WTC11 (cell line): ENCODE results near the gene TRIM47. TPM values are rescaled to one million over a fixed set of nuclear protein-coding genes. Genes with fewer than 3 reads are reported as not detected.

Source experiments
- ATAC-seq: fragments of 200-7000 bp; cut with Tn5 transposase; 2 replicates; pipeline ENCODE4 v1.10.0; 2021; ENCODE audit warnings: mild to moderate bottlenecking, moderate library complexity
- CTCF ChIA-PET: fragments of 300-600 bp; sonication (Branson Sonifier 250); formaldehyde crosslinking; loops from one replicate; lab custom pipeline; 2021; ENCODE audit warnings: antibody characterized with exemption; lab: Charles Lee
- POLR2A ChIA-PET: fragments of 350-600 bp; sonication (Branson Sonifier 250); formaldehyde crosslinking; loops from one replicate; lab custom pipeline; 2021; ENCODE audit warnings: antibody characterized with exemption; lab: Charles Lee
- DNase-seq: peaks from one replicate; pipeline ENCODE4 v3.0.0; 2021; ENCODE audit warnings: low spot score
- H3K27ac Mint-ChIP-seq: 2 replicates; pipeline ENCODE4 v1.8.0; 2021; ENCODE audit warnings: mixed read lengths
- H3K27me3 Mint-ChIP-seq: 2 replicates; pipeline ENCODE4 v1.8.0; 2021; ENCODE audit warnings: low read depth, mild to moderate bottlenecking, moderate library complexity, mixed read lengths
- H3K36me3 Mint-ChIP-seq: 2 replicates; pipeline ENCODE4 v1.8.0; 2021; ENCODE audit warnings: mixed read lengths
- H3K4me1 Mint-ChIP-seq: 2 replicates; pipeline ENCODE4 v1.8.0; 2022; ENCODE audit warnings: mixed read lengths
- H3K4me3 Mint-ChIP-seq: 2 replicates; pipeline ENCODE4 v1.8.0; 2021; ENCODE audit warnings: mild to moderate bottlenecking, moderate library complexity, mixed read lengths
- H3K9me3 Mint-ChIP-seq: 2 replicates; pipeline ENCODE4 v1.8.0; 2021; ENCODE audit warnings: mixed read lengths
- ATF1 ChIP-seq: sonication (generic); formaldehyde crosslinking; IDR thresholded peaks from 2 replicates; pipeline ENCODE4 v1.8.1; 2023; ENCODE audit warnings: mild to moderate bottlenecking, moderate library complexity, missing genetic modification reagents
- EMX1 ChIP-seq: fragments of 250-450 bp; sonication (Bioruptor Pico); IDR thresholded peaks from 2 replicates; pipeline ENCODE4 v1.8.0; 2021; ENCODE audit warnings: mild to moderate bottlenecking
- ETV6 ChIP-seq: sonication (generic); formaldehyde crosslinking; IDR thresholded peaks from 2 replicates; pipeline ENCODE4 v1.8.1; 2022; ENCODE audit warnings: mild to moderate bottlenecking, missing genetic modification reagents
- HMGA2 ChIP-seq: fragments of 250-450 bp; sonication (Bioruptor Pico); IDR thresholded peaks from 2 replicates; pipeline ENCODE4 v1.4.0; 2021; ENCODE audit warnings: mild to moderate bottlenecking, moderate library complexity
- JUN ChIP-seq: sonication (generic); formaldehyde crosslinking; IDR thresholded peaks from 2 replicates; pipeline ENCODE4 v1.8.0; 2023; ENCODE audit warnings: mild to moderate bottlenecking, missing genetic modification reagents
- NFE2L1 ChIP-seq: sonication (generic); formaldehyde crosslinking; IDR thresholded peaks from 2 replicates; pipeline ENCODE4 v1.8.1; 2023; ENCODE audit warnings: missing genetic modification reagents
- OVOL2 ChIP-seq: fragments of 250-450 bp; sonication (Bioruptor Pico); IDR thresholded peaks from 2 replicates; pipeline ENCODE4 v1.9.0; 2021; ENCODE audit warnings: mild to moderate bottlenecking, borderline replicate concordance
- SMAD3 ChIP-seq: sonication (generic); formaldehyde crosslinking; IDR thresholded peaks from 2 replicates; pipeline ENCODE4 v1.8.0; 2022; ENCODE audit warnings: missing genetic modification reagents, mild to moderate bottlenecking, borderline replicate concordance
- TCF7 ChIP-seq: sonication (generic); formaldehyde crosslinking; IDR thresholded peaks from 2 replicates; pipeline ENCODE4 v1.8.0; 2022; ENCODE audit warnings: mild to moderate bottlenecking, low read depth, missing genetic modification reagents, moderate library complexity
- TEAD1 ChIP-seq: sonication (generic); formaldehyde crosslinking; IDR thresholded peaks from 2 replicates; pipeline ENCODE4 v1.8.0; 2022; ENCODE audit warnings: mild to moderate bottlenecking, missing genetic modification reagents
- ZNF317 ChIP-seq: sonication (generic); formaldehyde crosslinking; IDR thresholded peaks from 2 replicates; pipeline ENCODE4 v1.8.1; 2023; ENCODE audit warnings: low read depth, mild to moderate bottlenecking, moderate library complexity, missing genetic modification reagents, borderline replicate concordance
- total RNA-seq: library from RNA; stranded (reverse); gene quantifications from 3 replicates; pipeline ENCODE4 v1.2.3, GENCODE V29; 2021
- TF ChIP-seq, protein P1 (sequence below): sonication (generic); formaldehyde crosslinking; IDR thresholded peaks from 2 replicates; pipeline ENCODE4 v1.8.1; 2023; ENCODE audit warnings: mild to moderate bottlenecking, missing genetic modification reagents, borderline replicate concordance
- TF ChIP-seq, protein P2 (sequence below): fragments of 250-450 bp; sonication (Bioruptor Pico); IDR thresholded peaks from 2 replicates; pipeline ENCODE4 v1.9.0; 2021; ENCODE audit warnings: moderate library complexity, mild to moderate bottlenecking, inconsistent platforms, borderline replicate concordance
- TF ChIP-seq, protein P3 (sequence below): sonication (generic); formaldehyde crosslinking; IDR thresholded peaks from 2 replicates; pipeline ENCODE4 v1.8.0; 2022; ENCODE audit warnings: mild to moderate bottlenecking, missing genetic modification reagents
- TF ChIP-seq, protein P4 (sequence below): sonication (generic); formaldehyde crosslinking; IDR thresholded peaks from 2 replicates; pipeline ENCODE4 v1.8.1; 2022; ENCODE audit warnings: mild to moderate bottlenecking, missing genetic modification reagents, moderate library complexity, borderline replicate concordance
- TF ChIP-seq, protein P5 (sequence below): sonication (generic); formaldehyde crosslinking; IDR thresholded peaks from 2 replicates; pipeline ENCODE4 v1.8.1; 2023; ENCODE audit warnings: mild to moderate bottlenecking, missing genetic modification reagents
- TF ChIP-seq, protein P6 (sequence below): sonication (generic); formaldehyde crosslinking; conservative IDR thresholded peaks from 2 replicates; pipeline ENCODE4 v1.8.1; 2022; ENCODE audit warnings: mild to moderate bottlenecking, missing genetic modification reagents
- TF ChIP-seq, protein P7 (sequence below): fragments of 250-450 bp; sonication (Bioruptor Pico); IDR thresholded peaks from 2 replicates; pipeline ENCODE4 v1.8.0; 2021; ENCODE audit warnings: mild to moderate bottlenecking

Gene TRIM47
- total RNA-seq, 1 experiment from 2014 or later = 10.0 TPM

DNA sequence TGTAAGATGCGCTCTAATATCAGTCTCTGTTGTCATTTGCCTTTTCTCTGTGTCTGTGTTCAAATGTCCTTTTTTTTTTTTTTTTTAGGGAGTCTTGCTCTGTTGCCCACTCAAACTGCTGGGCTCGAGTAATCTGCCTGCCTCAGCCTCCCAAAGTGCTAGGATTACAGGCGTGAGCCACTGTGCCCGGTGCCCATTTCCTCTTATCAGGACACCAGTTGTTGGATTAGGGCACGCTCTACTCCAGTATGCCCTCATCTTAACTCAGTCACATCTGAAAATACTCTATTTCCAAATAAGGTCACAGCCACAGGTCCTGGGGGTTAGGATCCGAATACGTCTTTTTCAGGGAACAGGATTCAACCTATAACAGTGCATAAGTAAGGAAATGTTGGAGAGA lies 1.9 kb upstream of the TRIM47 start:
- H3K4me3 Mint-ChIP-seq = no peak overlapping the region
- H3K27me3 Mint-ChIP-seq = peaks cover 39% of the 10 kb centered on the region
- H3K4me1 Mint-ChIP-seq = peaks cover 17% of the 10 kb centered on the region
- H3K36me3 Mint-ChIP-seq = no peaks in the 10 kb centered on the region
- DNase-seq (no peak), ATAC-seq (no peak)
- H3K9me3 Mint-ChIP-seq = no peaks in the 10 kb centered on the region
- CTCF ChIA-PET = interaction anchor here (1.5 to 6.1 kb wide), 4 partner anchors 15 to 120 kb away, joined by 3 to 71 read pairs (median 36); partner anchors contain the start of genes CDK3, TRIM65 and WBP2
- POLR2A ChIA-PET = no interaction called here
- TF ChIP-seq NFE2L1 (CRISPR knock-in tag) = no peak
- TF ChIP-seq OVOL2 (CRISPR knock-in tag) = no peak
- no peak for TF ChIP-seq HMGA2 (CRISPR knock-in tag)
- TF ChIP-seq, protein P1, sequence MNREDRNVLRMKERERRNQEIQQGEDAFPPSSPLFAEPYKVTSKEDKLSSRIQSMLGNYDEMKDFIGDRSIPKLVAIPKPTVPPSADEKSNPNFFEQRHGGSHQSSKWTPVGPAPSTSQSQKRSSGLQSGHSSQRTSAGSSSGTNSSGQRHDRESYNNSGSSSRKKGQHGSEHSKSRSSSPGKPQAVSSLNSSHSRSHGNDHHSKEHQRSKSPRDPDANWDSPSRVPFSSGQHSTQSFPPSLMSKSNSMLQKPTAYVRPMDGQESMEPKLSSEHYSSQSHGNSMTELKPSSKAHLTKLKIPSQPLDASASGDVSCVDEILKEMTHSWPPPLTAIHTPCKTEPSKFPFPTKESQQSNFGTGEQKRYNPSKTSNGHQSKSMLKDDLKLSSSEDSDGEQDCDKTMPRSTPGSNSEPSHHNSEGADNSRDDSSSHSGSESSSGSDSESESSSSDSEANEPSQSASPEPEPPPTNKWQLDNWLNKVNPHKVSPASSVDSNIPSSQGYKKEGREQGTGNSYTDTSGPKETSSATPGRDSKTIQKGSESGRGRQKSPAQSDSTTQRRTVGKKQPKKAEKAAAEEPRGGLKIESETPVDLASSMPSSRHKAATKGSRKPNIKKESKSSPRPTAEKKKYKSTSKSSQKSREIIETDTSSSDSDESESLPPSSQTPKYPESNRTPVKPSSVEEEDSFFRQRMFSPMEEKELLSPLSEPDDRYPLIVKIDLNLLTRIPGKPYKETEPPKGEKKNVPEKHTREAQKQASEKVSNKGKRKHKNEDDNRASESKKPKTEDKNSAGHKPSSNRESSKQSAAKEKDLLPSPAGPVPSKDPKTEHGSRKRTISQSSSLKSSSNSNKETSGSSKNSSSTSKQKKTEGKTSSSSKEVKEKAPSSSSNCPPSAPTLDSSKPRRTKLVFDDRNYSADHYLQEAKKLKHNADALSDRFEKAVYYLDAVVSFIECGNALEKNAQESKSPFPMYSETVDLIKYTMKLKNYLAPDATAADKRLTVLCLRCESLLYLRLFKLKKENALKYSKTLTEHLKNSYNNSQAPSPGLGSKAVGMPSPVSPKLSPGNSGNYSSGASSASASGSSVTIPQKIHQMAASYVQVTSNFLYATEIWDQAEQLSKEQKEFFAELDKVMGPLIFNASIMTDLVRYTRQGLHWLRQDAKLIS = no peak
- TF ChIP-seq ZNF317 (CRISPR knock-in tag) = no peak
- TF ChIP-seq, protein P2, sequence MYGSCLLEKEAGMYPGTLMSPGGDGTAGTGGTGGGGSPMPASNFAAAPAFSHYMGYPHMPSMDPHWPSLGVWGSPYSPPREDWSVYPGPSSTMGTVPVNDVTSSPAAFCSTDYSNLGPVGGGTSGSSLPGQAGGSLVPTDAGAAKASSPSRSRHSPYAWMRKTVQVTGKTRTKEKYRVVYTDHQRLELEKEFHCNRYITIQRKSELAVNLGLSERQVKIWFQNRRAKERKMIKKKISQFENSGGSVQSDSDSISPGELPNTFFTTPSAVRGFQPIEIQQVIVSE (CRISPR knock-in tag) = no peak
- TF ChIP-seq SMAD3 (CRISPR knock-in tag) = no peak
- TF ChIP-seq, protein P3, sequence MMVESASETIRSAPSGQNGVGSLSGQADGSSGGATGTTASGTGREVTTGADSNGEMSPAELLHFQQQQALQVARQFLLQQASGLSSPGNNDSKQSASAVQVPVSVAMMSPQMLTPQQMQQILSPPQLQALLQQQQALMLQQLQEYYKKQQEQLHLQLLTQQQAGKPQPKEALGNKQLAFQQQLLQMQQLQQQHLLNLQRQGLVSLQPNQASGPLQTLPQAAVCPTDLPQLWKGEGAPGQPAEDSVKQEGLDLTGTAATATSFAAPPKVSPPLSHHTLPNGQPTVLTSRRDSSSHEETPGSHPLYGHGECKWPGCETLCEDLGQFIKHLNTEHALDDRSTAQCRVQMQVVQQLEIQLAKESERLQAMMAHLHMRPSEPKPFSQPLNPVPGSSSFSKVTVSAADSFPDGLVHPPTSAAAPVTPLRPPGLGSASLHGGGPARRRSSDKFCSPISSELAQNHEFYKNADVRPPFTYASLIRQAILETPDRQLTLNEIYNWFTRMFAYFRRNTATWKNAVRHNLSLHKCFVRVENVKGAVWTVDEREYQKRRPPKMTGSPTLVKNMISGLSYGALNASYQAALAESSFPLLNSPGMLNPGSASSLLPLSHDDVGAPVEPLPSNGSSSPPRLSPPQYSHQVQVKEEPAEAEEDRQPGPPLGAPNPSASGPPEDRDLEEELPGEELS = no peak
- TF ChIP-seq, protein P4, sequence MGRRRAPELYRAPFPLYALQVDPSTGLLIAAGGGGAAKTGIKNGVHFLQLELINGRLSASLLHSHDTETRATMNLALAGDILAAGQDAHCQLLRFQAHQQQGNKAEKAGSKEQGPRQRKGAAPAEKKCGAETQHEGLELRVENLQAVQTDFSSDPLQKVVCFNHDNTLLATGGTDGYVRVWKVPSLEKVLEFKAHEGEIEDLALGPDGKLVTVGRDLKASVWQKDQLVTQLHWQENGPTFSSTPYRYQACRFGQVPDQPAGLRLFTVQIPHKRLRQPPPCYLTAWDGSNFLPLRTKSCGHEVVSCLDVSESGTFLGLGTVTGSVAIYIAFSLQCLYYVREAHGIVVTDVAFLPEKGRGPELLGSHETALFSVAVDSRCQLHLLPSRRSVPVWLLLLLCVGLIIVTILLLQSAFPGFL = no peak
- no peak for TF ChIP-seq ETV6 (CRISPR knock-in tag)
- TF ChIP-seq, protein P5, sequence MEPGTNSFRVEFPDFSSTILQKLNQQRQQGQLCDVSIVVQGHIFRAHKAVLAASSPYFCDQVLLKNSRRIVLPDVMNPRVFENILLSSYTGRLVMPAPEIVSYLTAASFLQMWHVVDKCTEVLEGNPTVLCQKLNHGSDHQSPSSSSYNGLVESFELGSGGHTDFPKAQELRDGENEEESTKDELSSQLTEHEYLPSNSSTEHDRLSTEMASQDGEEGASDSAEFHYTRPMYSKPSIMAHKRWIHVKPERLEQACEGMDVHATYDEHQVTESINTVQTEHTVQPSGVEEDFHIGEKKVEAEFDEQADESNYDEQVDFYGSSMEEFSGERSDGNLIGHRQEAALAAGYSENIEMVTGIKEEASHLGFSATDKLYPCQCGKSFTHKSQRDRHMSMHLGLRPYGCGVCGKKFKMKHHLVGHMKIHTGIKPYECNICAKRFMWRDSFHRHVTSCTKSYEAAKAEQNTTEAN (CRISPR knock-in tag) = no peak
- TF ChIP-seq TCF7 (CRISPR knock-in tag) = no peak
- TF ChIP-seq TEAD1 (CRISPR knock-in tag) = no peak
- TF ChIP-seq, protein P6, sequence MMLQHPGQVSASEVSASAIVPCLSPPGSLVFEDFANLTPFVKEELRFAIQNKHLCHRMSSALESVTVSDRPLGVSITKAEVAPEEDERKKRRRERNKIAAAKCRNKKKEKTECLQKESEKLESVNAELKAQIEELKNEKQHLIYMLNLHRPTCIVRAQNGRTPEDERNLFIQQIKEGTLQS (CRISPR knock-in tag) = no peak
- TF ChIP-seq, protein P7, sequence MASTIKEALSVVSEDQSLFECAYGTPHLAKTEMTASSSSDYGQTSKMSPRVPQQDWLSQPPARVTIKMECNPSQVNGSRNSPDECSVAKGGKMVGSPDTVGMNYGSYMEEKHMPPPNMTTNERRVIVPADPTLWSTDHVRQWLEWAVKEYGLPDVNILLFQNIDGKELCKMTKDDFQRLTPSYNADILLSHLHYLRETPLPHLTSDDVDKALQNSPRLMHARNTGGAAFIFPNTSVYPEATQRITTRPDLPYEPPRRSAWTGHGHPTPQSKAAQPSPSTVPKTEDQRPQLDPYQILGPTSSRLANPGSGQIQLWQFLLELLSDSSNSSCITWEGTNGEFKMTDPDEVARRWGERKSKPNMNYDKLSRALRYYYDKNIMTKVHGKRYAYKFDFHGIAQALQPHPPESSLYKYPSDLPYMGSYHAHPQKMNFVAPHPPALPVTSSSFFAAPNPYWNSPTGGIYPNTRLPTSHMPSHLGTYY = no peak
- TF ChIP-seq ATF1 (CRISPR knock-in tag) = no peak
- no peak for TF ChIP-seq JUN (CRISPR knock-in tag)
- TF ChIP-seq EMX1 (CRISPR knock-in tag) = no peak
- no peak overlapping the region for H3K27ac Mint-ChIP-seq
